H1 (cell line): ENCODE results near the gene ZIM2. TPM values are rescaled to one million over a fixed set of nuclear protein-coding genes. Genes with fewer than 3 reads are reported as not detected.

Source experiments
- CTCF ChIA-PET: fragments of 300-600 bp; sonication (Branson Sonifier 250); formaldehyde crosslinking; loops from one replicate; lab custom pipeline; 2021; ENCODE audit not compliant: partially characterized antibody; lab: Charles Lee
- POLR2A ChIA-PET: fragments of 300-600 bp; sonication (Branson Sonifier 250); formaldehyde crosslinking; loops from one replicate; lab custom pipeline; 2021; ENCODE audit warnings: inconsistent platforms; ENCODE audit not compliant: partially characterized antibody; lab: Charles Lee
- DNase-seq, 2 experiments: peaks; one replicate each; pipeline versions ENCODE4 v3.0.0 to v3.0.0-alpha.2; 2010 to 2022; ENCODE audit warnings: low spot score in 2 of 2, low read depth in 1 of 2, mixed read lengths in 1 of 2
- FAIRE-seq: peaks from 2 replicates; lab custom pipeline; 2011; peaks lifted over from hg19 to GRCh38; lab: Jason Lieb, UNC
- H2AFZ ChIP-seq: 2 replicates; pipeline ENCODE4 v1.8.1; 2012; ENCODE audit warnings: low read length, inconsistent platforms
- H2AK5ac ChIP-seq: 2 replicates; pipeline ENCODE4 v1.6.1; 2013; ENCODE audit warnings: low read depth, low read length
- H2BK120ac ChIP-seq: replicated peaks from 2 replicates; pipeline ENCODE3; 2013; ENCODE audit warnings: low read depth, low read length, inconsistent platforms
- H2BK12ac ChIP-seq: 2 replicates; pipeline ENCODE4 v1.6.1; 2013; ENCODE audit warnings: low read depth, low read length
- H2BK15ac ChIP-seq: 2 replicates; pipeline ENCODE4 v1.6.1; 2013; ENCODE audit warnings: low read length
- H2BK20ac ChIP-seq: 2 replicates; pipeline ENCODE4 v1.6.1; 2013; ENCODE audit warnings: low read length
- H2BK5ac ChIP-seq: 2 replicates; pipeline ENCODE4 v1.6.1; 2013; ENCODE audit warnings: low read depth, low read length
- H3K14ac ChIP-seq: 2 replicates; pipeline ENCODE4 v1.6.1; 2013; ENCODE audit warnings: inconsistent platforms; ENCODE audit not compliant: insufficient read length
- H3K18ac ChIP-seq: 2 replicates; pipeline ENCODE4 v1.6.1; 2013; ENCODE audit warnings: low read length; ENCODE audit errors: extremely low read depth
- H3K23ac ChIP-seq: 2 replicates; pipeline ENCODE4 v1.6.1; 2013; ENCODE audit warnings: inconsistent platforms; ENCODE audit not compliant: insufficient read length
- H3K23me2 ChIP-seq: 2 replicates; pipeline ENCODE4 v1.6.1; 2013; ENCODE audit warnings: low read depth, low read length
- H3K27ac ChIP-seq: 2 replicates; pipeline ENCODE4 v1.6.1; 2011; ENCODE audit warnings: low read depth, low read length, inconsistent platforms
- H3K27me3 ChIP-seq, 4 experiments: replicated peaks in 1 of 4; 1 replicate in 1 of 4; 2 replicates in 3 of 4; pipeline versions ENCODE4 v1.6.1 to v1.8.1; 2011 to 2013; ENCODE audit warnings: low read length in 3 of 4, mild to moderate bottlenecking in 3 of 4, inconsistent platforms in 2 of 4, mixed read lengths in 2 of 4, moderate library complexity in 1 of 4; ENCODE audit not compliant: control insufficient read depth in 3 of 4, insufficient read depth in 3 of 4; ENCODE audit errors: extremely low read depth in 1 of 4
- H3K36me3 ChIP-seq, 4 experiments: 2 replicates each; pipeline versions ENCODE4 v1.6.1 to v1.8.1; 2011 to 2013; ENCODE audit warnings: mild to moderate bottlenecking in 4 of 4, low read length in 3 of 4, moderate library complexity in 2 of 4, control low read depth in 1 of 4, inconsistent platforms in 1 of 4; ENCODE audit not compliant: insufficient read depth in 4 of 4, control insufficient read depth in 2 of 4
- H3K4ac ChIP-seq: replicated peaks from 2 replicates; pipeline ENCODE3; 2013; ENCODE audit warnings: low read length, low read depth, mixed read lengths, inconsistent platforms; ENCODE audit not compliant: insufficient read length
- H3K4me1 ChIP-seq, 4 experiments: replicated peaks in 1 of 4; 1 replicate in 1 of 4; 2 replicates in 3 of 4; pipeline versions ENCODE4 v1.6.1 to v1.8.1; 2011 to 2013; ENCODE audit warnings: low read length in 3 of 4, inconsistent platforms in 2 of 4, mixed read lengths in 1 of 4; ENCODE audit not compliant: insufficient read depth in 4 of 4, control insufficient read depth in 3 of 4
- H3K4me2 ChIP-seq, 2 experiments: 2 replicates each; pipeline versions ENCODE4 v1.6.1 to v1.8.1; 2011 to 2013; ENCODE audit warnings: low read depth in 2 of 2, low read length in 2 of 2, control low read depth in 1 of 2, inconsistent platforms in 1 of 2, mild to moderate bottlenecking in 1 of 2; ENCODE audit not compliant: insufficient read depth in 1 of 2
- H3K4me3 ChIP-seq, 4 experiments: fragments of 200-600, 300-600 bp in 1 of 4; sonication (generic), shearing (Covaris generic), sonication (Bioruptor Twin) in 1 of 4; 2 replicates each; pipeline versions ENCODE4 v1.5.1 to v1.8.1; 2011 to 2016; ENCODE audit warnings: low read length in 4 of 4, low read depth in 3 of 4, control low read depth in 2 of 4, inconsistent platforms in 2 of 4, mild to moderate bottlenecking in 2 of 4, mixed read lengths in 1 of 4, moderate library complexity in 1 of 4; ENCODE audit not compliant: insufficient read depth in 2 of 4; ENCODE audit errors: extremely low read depth in 1 of 4
- H3K56ac ChIP-seq: replicated peaks from 2 replicates; pipeline ENCODE3; 2013; ENCODE audit warnings: low read depth, mild to moderate bottlenecking, mixed read lengths, low read length, inconsistent platforms; ENCODE audit not compliant: insufficient read length
- H3K79me1 ChIP-seq: 2 replicates; pipeline ENCODE4 v1.6.1; 2013; ENCODE audit warnings: low read depth, low read length, control low read depth
- H3K79me2 ChIP-seq, 2 experiments: 2 replicates each; pipeline versions ENCODE4 v1.6.1 to v1.8.1; 2012 to 2013; ENCODE audit warnings: low read length in 2 of 2, mild to moderate bottlenecking in 2 of 2, inconsistent platforms in 1 of 2; ENCODE audit not compliant: insufficient read depth in 2 of 2, control insufficient read depth in 1 of 2
- H3K9ac ChIP-seq, 4 experiments: replicated peaks in 1 of 4; 1 replicate in 1 of 4; 2 replicates in 3 of 4; pipeline versions ENCODE4 v1.6.1 to v1.8.1; 2011 to 2013; ENCODE audit warnings: low read depth in 3 of 4, low read length in 3 of 4, control low read depth in 2 of 4, mild to moderate bottlenecking in 2 of 4, moderate library complexity in 2 of 4, inconsistent platforms in 1 of 4; ENCODE audit errors: extremely low read depth in 1 of 4
- H3K9me3 ChIP-seq, 2 experiments: 2 replicates each; pipeline versions ENCODE4 v1.6.1 to v1.8.1; 2012 to 2013; ENCODE audit warnings: mild to moderate bottlenecking in 2 of 2, moderate library complexity in 2 of 2, control low read depth in 1 of 2, inconsistent platforms in 1 of 2, low read depth in 1 of 2, low read length in 1 of 2, mixed read lengths in 1 of 2; ENCODE audit not compliant: insufficient read depth in 2 of 2
- H4K20me1 ChIP-seq, 2 experiments: replicated peaks in 1 of 2; 2 replicates each; pipeline versions ENCODE3 to v1.8.1; 2011 to 2013; ENCODE audit warnings: inconsistent platforms in 2 of 2, low read length in 2 of 2, mild to moderate bottlenecking in 1 of 2; ENCODE audit not compliant: insufficient read depth in 2 of 2, control insufficient read depth in 1 of 2
- H4K5ac ChIP-seq: 2 replicates; pipeline ENCODE4 v1.6.1; 2013; ENCODE audit warnings: low read length, low read depth, mixed read lengths, inconsistent platforms; ENCODE audit not compliant: insufficient read length
- H4K8ac ChIP-seq: 2 replicates; pipeline ENCODE4 v1.8.0; 2013; ENCODE audit warnings: mild to moderate bottlenecking, moderate library complexity, low read length, inconsistent platforms; ENCODE audit not compliant: insufficient read depth; ENCODE audit errors: extremely low read depth
- H4K91ac ChIP-seq: replicated peaks from 2 replicates; pipeline ENCODE3; 2013; ENCODE audit warnings: low read length, mixed read lengths, inconsistent platforms; ENCODE audit not compliant: insufficient read length
- FOSL1 ChIP-seq: IDR thresholded peaks from 2 replicates; pipeline ENCODE4 v1.6.1; 2011; ENCODE audit warnings: mild to moderate bottlenecking, low read depth, low read length, moderate library complexity; ENCODE audit not compliant: insufficient read depth
- WGBS, 2 experiments: shearing (Covaris generic) in 1 of 2; methylation state at CpG; one replicate each; pipeline versions ENCODE4 v1.1.6 to v1.1.7; 2013 to 2015; ENCODE audit warnings: low lambda C conversion rate in 2 of 2, mixed read lengths in 2 of 2, inconsistent platforms in 1 of 2, low coverage in 1 of 2, missing lambda C conversion rate in 1 of 2; ENCODE audit not compliant: insufficient replicate concordance in 2 of 2, insufficient coverage in 1 of 2, insufficient read length in 1 of 2; ENCODE audit errors: extremely low coverage in 1 of 2, missing lambda C conversion rate in 1 of 2; 5-methylcytosine and 5-hydroxymethylcytosine counted together
- polyA plus RNA-seq, 7 experiments: library from polyadenylated mRNA; depleted of rRNA in 3 of 7; stranded (reverse) in 5 of 7; unstranded in 2 of 7; fragments of >200 nt in 5 of 7; fragments of 200-250 nt in 2 of 7; gene quantifications; 1 replicate in 5 of 7; 2 replicates in 1 of 7; 4 replicates in 1 of 7; pipeline versions ENCODE4 v1.2.1 to v1.2.3, GENCODE V29; 2011 to 2013; ENCODE audit warnings: missing spikeins in 2 of 7, mixed read lengths in 2 of 7
- total RNA-seq: library from RNA; stranded (reverse); fragmentation: NEBNext Ultra II Directional; extraction: Animal tissue kit (Norgen Biotek cat#: 25700); gene quantifications from 2 replicates; pipeline ENCODE4 v1.2.1, GENCODE V29; 2021

Gene ZIM2
- total and polyA plus RNA-seq, 2 of the 8 experiments (the other 6 are each of a cell fraction or from before 2014, with no cell fraction given), result not detected

DNA sequence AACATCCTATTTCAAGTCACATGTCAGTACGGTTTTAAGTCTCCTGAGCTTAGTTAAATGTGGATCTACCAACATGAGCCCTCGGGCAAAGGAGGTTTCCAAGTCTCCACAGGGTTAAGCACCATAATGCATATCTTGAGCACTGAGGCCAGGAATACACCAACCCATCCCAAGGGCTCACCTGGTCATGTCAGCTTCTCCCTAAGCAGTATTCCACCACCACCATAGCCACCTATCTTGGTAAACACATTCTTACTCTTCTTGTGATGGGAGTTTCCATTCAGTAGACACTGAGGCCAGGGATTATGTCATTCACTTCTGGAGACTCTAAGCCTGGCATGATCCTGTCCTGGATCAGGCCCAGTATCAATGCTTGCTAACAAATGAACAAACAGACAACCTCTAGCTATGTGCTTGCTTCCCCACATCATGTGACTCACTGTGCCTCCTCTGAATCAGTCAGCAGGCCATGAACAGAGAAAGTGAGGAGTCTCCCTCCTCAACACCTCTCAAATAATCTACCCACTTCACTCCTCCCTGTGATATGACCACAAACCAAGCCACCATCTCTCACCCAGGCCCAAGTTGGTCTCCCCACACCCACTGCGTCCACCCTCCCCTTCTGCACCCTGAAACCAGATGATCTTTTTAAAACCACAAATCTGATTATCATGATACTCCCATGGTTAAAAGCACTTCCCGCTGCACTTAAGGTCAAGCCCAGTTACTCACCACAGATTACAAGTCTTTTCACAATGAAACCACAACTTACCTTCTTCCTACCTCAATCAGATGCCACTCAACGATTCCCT is 5.8 kb downstream of the ZIM2 start:
- Histone ChIP-seq H3K4ac (no peak overlapping the region), H3K4me1 (no peaks in the 10 kb centered on the region), H2AFZ (no peak overlapping the region), H3K4me2 (no peak overlapping the region), H2BK20ac (no peak overlapping the region), H3K56ac (no peak overlapping the region), H3K23ac (no peak overlapping the region), H3K27me3 (no peaks in the 10 kb centered on the region), H3K79me2 (no peaks in the 10 kb centered on the region), H3K79me1 (no peaks in the 10 kb centered on the region; the same call in 1 of the 2 replicates), H3K23me2 (no peaks in the 10 kb centered on the region), H3K14ac (no peak overlapping the region), H2BK5ac (no peak overlapping the region), H2BK15ac (no peak overlapping the region), H4K91ac (no peak overlapping the region), H3K9me3 (peaks cover 82 to 83% of the 10 kb centered on the region in 2 experiments), H2BK12ac (no peak overlapping the region), H4K5ac (no peak overlapping the region), H3K9ac (no peak overlapping the region), H3K36me3 (no peaks in the 10 kb centered on the region), H2AK5ac (no peak overlapping the region), H3K18ac (no peak overlapping the region), H3K4me3 (no peak overlapping the region), H4K20me1 (no peaks in the 10 kb centered on the region), H2BK120ac (no peak overlapping the region), H3K27ac (no peak overlapping the region), H4K8ac (no peak overlapping the region)
- FAIRE-seq (no peak), DNase-seq (no peak)
- CTCF ChIA-PET, result interaction anchor here (0.6 to 0.7 kb wide), 2 partner anchors 10 to 20 kb away, joined by 3 read pairs; no protein-coding TSS in a partner anchor
- WGBS, 2 experiments, result 45% methylated on average over 5 of the region's 5 CpGs; no CpG with 5 or more reads in 1 of the 2 experiments
- POLR2A ChIA-PET, result no interaction called here
- no peak for TF ChIP-seq FOSL1
